Epithelial cell of prostate (primary cell): ENCODE data around the gene USP27X.

Experiments used
- DNase-seq: peaks from one replicate; pipeline ENCODE4 v3.0.0-alpha.2; 2011; ENCODE audit warnings: low read depth, low spot score
- H3K27ac ChIP-seq: fragments of 450-650 bp; 2 replicates; pipeline ENCODE4 v1.5.1; 2017; ENCODE audit warnings: mild to moderate bottlenecking

The USP27X gene

DNA sequence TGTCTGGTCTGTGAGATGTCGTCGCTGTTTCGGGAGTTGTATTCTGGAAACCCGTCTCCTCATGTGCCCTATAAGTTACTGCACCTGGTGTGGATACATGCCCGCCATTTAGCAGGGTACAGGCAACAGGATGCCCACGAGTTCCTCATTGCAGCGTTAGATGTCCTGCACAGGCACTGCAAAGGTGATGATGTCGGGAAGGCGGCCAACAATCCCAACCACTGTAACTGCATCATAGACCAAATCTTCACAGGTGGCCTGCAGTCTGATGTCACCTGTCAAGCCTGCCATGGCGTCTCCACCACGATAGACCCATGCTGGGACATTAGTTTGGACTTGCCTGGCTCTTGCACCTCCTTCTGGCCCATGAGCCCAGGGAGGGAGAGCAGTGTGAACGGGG lies 1.4 kb downstream of the USP27X start:
- no peak overlapping the region for H3K27ac ChIP-seq
- no peak for DNase-seq

- DNase-seq: no peak
- H3K27ac ChIP-seq: no peak overlapping the region
These were observed 5.1 kb downstream of the USP27X start for GRCh38 chrX:49884290-49884862.

DNA sequence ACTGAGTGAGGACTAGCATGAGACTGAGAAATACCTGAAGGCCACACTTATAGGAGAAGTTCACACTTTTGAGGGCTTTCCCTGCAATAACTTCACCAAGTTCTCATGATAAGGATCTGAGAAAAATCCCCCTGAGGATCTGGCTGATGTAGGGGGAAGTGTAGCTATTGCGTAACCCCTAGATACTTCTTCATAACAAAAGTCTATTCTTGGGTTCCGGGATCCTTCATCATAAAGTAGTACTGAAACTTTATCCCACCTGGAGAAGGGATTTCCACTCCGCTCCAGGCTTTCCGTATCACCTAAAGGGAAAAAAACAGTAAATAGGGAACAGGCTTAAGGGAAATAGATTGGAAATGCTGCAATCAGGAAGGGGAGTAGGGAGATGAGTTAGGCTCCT lies 13.3 kb downstream of the USP27X start:
- no peak for DNase-seq
- no peak overlapping the region for H3K27ac ChIP-seq

- H3K27ac ChIP-seq: no peak overlapping the region
- DNase-seq: no peak
These were observed 17.7 kb downstream of the USP27X start for GRCh38 chrX:49896951-49897350.

- H3K27ac ChIP-seq: no peak overlapping the region
- DNase-seq: no peak
These were observed 21.8 kb downstream of the USP27X start for GRCh38 chrX:49901048-49901447.

DNA sequence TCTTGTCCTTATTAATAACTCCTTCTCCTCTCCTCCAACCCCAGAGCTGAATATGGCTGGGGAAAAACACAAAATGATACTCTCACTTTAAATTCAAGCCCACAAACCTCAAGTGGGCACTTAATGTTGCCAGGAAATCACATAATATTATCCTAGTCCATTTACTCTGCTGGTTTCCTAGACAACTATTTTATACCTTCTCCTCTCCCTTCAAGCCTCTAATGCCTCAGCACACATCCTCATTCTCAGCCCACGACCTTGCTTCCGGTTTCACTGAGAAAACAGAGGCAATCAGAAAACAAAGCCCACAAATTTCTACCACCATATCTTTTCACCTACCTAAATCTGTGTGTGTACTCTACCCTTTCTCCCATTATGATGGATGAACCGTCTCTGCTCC lies 31.1 kb downstream of the USP27X start:
- no peak for DNase-seq
- H3K27ac ChIP-seq: no peak overlapping the region

DNA sequence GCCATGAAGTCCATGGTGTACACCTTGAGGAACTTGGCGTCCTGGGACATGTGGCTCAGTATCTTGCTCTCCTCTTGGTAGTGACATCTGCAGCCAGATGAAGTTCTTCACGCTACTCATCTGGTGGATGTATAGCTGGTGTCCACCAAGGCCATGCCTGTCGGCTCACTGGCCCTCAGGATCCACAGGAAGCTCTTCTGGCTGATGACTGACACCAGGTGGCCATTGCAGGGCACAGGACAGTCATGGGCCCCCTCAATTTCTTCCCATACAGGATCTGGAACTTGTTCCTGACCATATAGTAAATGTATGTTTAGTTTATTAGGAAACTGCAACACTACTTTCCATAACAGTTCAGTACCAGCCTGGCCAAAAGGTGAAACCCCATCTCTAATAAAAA lies 32.8 kb downstream of the USP27X start:
- no peak for DNase-seq
- no peak overlapping the region for H3K27ac ChIP-seq

- DNase-seq: no peak
- no peak overlapping the region for H3K27ac ChIP-seq
These were observed 33.6 kb downstream of the USP27X start for GRCh38 chrX:49912861-49913260.

DNA sequence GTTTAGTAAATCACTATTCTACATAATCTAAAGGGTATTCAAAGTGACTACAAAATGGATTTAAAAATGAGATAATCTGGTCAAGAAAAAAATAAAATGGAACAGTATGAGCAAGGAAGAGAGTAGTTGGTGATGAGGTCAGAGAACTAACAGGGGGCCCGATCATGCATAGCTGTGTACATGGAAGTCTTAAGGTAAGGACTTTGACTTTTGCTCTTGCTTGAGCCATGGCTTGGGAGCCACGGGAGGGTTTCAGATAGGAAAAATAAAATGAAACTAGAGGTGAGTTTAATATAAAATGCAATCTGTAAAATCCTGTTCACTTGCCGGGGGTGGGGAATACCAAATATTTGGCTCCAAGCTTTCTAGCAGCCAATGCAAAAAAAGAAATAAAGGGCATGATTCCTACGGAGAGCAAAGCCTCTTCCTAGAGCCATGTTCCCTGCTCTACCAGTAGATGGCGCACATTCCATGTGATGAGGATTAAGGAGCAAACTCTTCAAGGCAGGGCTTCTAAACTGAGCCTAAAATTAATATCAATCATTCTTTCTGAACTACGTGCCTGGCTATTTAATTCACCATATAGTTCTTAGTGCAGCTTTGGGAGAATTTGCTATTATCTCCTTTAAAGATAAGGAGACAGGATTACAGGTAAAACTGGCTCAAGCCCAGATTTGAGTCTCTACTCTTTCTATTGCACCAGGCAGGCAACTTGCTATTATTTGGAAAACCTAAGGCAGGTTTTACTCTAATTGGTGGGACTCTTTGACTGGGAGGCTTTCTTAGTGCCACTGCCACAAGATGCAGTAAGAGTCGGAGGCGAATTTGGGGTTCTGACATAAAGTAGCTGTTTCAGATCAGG lies 36.3 kb downstream of the USP27X start:
- H3K27ac ChIP-seq: no peak overlapping the region
- no peak for DNase-seq

DNA sequence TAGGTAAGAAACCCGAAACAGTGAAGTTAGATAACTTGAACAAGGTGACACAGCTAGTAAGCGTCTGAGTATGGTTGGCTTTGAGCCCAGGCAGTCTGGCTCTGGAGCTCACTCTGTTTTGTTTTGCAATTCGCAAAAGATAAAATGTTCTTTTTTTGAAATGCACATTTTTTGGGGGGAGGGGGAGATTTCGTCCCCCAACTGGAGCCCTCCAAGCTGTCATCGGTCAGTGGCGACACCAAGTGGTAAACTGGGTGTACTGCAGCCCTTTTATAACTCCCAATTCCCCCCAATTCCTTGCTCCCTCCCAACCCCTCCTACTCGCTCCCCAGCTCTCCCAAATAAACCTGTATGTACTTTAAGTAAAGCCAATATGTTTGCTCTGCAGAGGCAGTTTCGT lies 40.3 kb downstream of the USP27X start:
- no peak overlapping the region for H3K27ac ChIP-seq
- DNase-seq: no peak

DNA sequence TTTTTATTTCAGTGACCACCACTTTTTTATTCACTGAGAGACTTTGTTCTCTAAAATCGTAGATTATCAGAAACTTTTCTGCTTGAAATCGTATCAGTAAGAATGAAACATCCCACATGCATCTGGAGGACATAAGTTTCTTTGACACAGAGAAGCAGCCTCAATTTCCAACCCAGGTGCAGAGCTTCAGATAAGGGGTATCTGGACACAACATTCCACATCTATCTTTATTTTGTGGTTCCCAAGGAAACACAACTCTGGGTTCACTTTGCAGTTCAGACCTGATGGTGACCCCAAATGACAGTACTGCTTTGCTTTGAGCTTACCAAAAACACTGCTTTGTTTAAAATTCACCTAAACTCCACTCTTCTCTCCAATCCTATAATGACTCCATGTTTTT lies 41.8 kb downstream of the USP27X start:
- no peak overlapping the region for H3K27ac ChIP-seq

DNA sequence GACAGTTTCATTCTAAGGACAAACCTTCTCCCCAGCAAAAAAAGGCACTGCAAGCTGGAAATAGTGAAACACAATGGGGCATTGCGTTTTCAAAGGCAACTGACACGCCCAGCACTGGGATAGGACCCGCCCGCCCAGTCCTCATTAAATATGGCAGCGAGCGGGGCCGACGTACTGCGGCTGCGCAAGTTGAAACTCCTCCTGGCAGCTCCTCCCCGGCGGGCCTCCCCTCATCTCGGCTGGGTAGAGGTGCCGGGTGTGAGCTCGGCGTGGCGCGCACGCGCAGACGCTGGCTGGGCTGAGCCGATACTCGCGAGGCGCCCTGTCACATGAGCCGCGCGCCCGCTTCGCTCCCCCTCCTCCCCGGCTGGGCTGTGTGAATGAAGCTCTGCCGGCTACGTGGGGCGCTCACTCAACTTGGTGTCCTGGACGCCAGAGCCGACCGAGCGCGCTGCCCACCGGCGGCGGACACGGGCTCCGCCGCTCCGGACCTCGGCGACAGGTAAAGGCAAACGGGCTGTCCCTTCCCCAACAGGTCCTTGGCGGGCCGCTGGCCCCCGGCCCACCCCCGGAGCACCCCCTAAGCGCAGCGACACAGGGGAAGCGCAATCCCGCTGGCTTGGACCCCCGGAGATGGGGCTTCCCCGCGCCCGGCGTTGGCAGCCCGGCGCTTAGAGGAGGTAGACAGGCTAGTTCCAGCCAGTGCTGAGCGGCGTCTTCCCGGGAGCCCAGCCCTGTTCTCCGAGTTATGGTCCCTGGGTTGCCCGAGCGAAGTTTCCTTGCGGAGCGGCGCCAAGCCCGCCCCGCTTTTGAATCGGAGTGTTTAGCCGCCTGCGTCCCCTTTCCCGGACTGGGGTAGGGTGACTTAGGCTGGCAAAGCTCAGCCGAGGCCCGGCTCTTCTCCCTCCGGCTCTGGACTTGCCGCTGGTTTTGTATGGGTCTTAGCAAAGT lies 43.3 kb downstream of the USP27X start, which contains the start of gene CLCN5:
CLCN5 (plus strand) TSS at position 306 of the 951 bp plus-strand sequence. CDS start 2,703 bp downstream, outside the sequence.
- peak within 1 kb of the TSS; percentile 57 for H3K27ac ChIP-seq

More for the DNA sequence above, 41.8 kb downstream of the USP27X start:
- DNase-seq: no peak

GRCh38 chrX:49925176-49925575 lies 45.9 kb downstream of the USP27X start:
- no peak overlapping the region for H3K27ac ChIP-seq
- DNase-seq: no peak

More for the DNA sequence above, 43.3 kb downstream of the USP27X start, which contains the start of gene CLCN5:
- peak; percentile 53 for DNase-seq

DNA sequence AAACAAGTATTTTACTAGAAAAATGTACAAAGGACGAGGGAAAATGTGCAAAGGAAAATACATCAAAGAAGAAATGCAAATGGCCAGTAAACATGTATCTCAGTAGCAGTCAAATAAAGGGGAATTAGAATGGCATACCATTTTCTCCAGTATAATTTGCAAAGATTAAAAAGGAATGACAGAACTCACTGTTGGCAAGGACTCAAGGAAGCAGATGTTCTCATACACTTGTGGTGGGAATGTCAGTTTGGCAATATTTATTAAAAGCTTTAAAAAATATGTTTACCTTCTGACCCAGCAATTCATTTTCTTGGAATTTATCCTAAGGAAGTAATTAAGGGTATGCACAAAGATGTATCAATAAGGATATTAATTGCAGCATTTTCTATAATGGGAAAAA lies 50.8 kb downstream of the USP27X start:
- H3K27ac ChIP-seq: no peak overlapping the region
- DNase-seq: no peak
